MCF 10A (cell line): Measurements from ENCODE around the gene LOXHD1. TPM values are rescaled to one million over a fixed set of nuclear protein-coding genes. Genes with fewer than 3 reads are reported as not detected.

ENCODE experiments used
- BruUV-seq: library from RNA; stranded (reverse); fragments of 400-500 nt; replicated peaks from 2 replicates; lab custom pipeline; 2021; lab: Mats Ljungman, UMichigan
- CTCF ChIA-PET: fragments of 300-600 bp; sonication (Branson Sonifier 250); formaldehyde crosslinking; extraction: SDS; loops from one replicate; lab custom pipeline; 2021; ENCODE audit warnings: antibody characterized with exemption, inconsistent platforms; lab: Yijun Ruan, JAX
- POLR2A ChIA-PET: fragments of 300-600, 350-650 bp; sonication (Branson Sonifier 250); formaldehyde crosslinking; extraction: SDS; loops from one replicate; lab custom pipeline; 2020; ENCODE audit warnings: antibody characterized with exemption, inconsistent platforms; lab: Yijun Ruan, JAX
- DNase-seq: peaks from one replicate; pipeline ENCODE4 v3.0.0-alpha.2; 2018; ENCODE audit not compliant: unreplicated experiment
- H3K27ac Mint-ChIP-seq: one replicate; pipeline ENCODE4 v1.8.0; 2022; ENCODE audit warnings: mild to moderate bottlenecking, low read depth, mixed read lengths; ENCODE audit not compliant: unreplicated experiment
- H3K27me3 Mint-ChIP-seq: one replicate; pipeline ENCODE4 v1.8.0; 2022; ENCODE audit warnings: mixed read lengths; ENCODE audit not compliant: insufficient read depth, unreplicated experiment
- H3K36me3 Mint-ChIP-seq: one replicate; pipeline ENCODE4 v1.8.0; 2022; ENCODE audit warnings: mild to moderate bottlenecking, moderate library complexity, mixed read lengths; ENCODE audit not compliant: insufficient read depth, unreplicated experiment
- H3K4me1 Mint-ChIP-seq: one replicate; pipeline ENCODE4 v1.8.0; 2022; ENCODE audit warnings: mixed read lengths; ENCODE audit not compliant: insufficient read depth, unreplicated experiment
- H3K4me3 Mint-ChIP-seq: one replicate; pipeline ENCODE4 v1.8.0; 2022; ENCODE audit warnings: mild to moderate bottlenecking, moderate library complexity, mixed read lengths; ENCODE audit not compliant: unreplicated experiment
- H3K9me3 Mint-ChIP-seq: one replicate; pipeline ENCODE4 v1.8.0; 2022; ENCODE audit warnings: mixed read lengths; ENCODE audit not compliant: unreplicated experiment
- CTCF ChIP-seq: fragments of 200-600 bp; IDR thresholded peaks from one replicate; pipeline ENCODE4 v1.8.0; 2022; ENCODE audit warnings: antibody characterized with exemption, mild to moderate bottlenecking; ENCODE audit not compliant: unreplicated experiment
- intact Hi-C: fragments of 100-400 bp; cut with micrococcal nuclease; formaldehyde crosslinking; loops from 2 replicates; pipeline ENCODE4 v1.14.1; 2022
- total RNA-seq: library from RNA; stranded (reverse); gene quantifications from 2 replicates; pipeline ENCODE4 v1.2.3, GENCODE V29; 2022

Gene LOXHD1
- total RNA-seq, 1 experiment from 2014 or later = not detected

- H3K27ac Mint-ChIP-seq = no peak overlapping the region
- POLR2A ChIA-PET = no interaction called here
- intact Hi-C loops = no loop called here
- no peaks in the 10 kb centered on the region for H3K4me1 Mint-ChIP-seq
- no peak for DNase-seq
- BruUV-seq = no TSS peak
- no peaks in the 10 kb centered on the region for H3K36me3 Mint-ChIP-seq
- no peaks in the 10 kb centered on the region for H3K9me3 Mint-ChIP-seq
- TF ChIP-seq CTCF = no peak
- H3K27me3 Mint-ChIP-seq = peaks cover 88% of the 10 kb centered on the region
- CTCF ChIA-PET = interaction anchor here (0.6 to 0.7 kb wide), 2 partner anchors 277 to 365 kb away, joined by 3 read pairs; no protein-coding TSS in a partner anchor
- no peak overlapping the region for H3K4me3 Mint-ChIP-seq
Observed at GRCh38 chr18:46510386-46510785, 146.6 kb downstream of the LOXHD1 start.

GRCh38 chr18:46509530-46509929 lies 147.5 kb downstream of the LOXHD1 start:
- Mint-ChIP-seq H3K27me3 (peaks cover 91% of the 10 kb centered on the region), H3K4me1 (no peaks in the 10 kb centered on the region), H3K36me3 (no peaks in the 10 kb centered on the region), H3K9me3 (no peaks in the 10 kb centered on the region), H3K4me3 (no peak overlapping the region), H3K27ac (no peak overlapping the region)
- no peak for DNase-seq
- no peak for TF ChIP-seq CTCF
- POLR2A ChIA-PET = no interaction called here
- intact Hi-C loops = no loop called here
- BruUV-seq = no TSS peak
- CTCF ChIA-PET = no interaction called here

GRCh38 chr18:46506974-46507586 lies 149.9 kb downstream of the LOXHD1 start:
- no peak for TF ChIP-seq CTCF
- BruUV-seq = no TSS peak
- intact Hi-C loops = no loop called here
- Mint-ChIP-seq H3K36me3 (no peaks in the 10 kb centered on the region), H3K27ac (no peak overlapping the region), H3K4me1 (no peaks in the 10 kb centered on the region), H3K27me3 (peaks cover 87% of the 10 kb centered on the region), H3K4me3 (no peak overlapping the region), H3K9me3 (no peaks in the 10 kb centered on the region)
- ChIA-PET CTCF (interaction anchor here (1.5 kb wide), 1 partner anchor 334 kb away, joined by 3 read pairs; a partner anchor contains a TSS), POLR2A (no interaction called here)
- no peak for DNase-seq

- H3K36me3 Mint-ChIP-seq = no peaks in the 10 kb centered on the region
- H3K4me1 Mint-ChIP-seq = no peaks in the 10 kb centered on the region
- intact Hi-C loops = no loop called here
- no peak overlapping the region for H3K4me3 Mint-ChIP-seq
- POLR2A ChIA-PET = no interaction called here
- CTCF ChIA-PET = no interaction called here
- no peaks in the 10 kb centered on the region for H3K9me3 Mint-ChIP-seq
- peak; percentile 43 for DNase-seq
- BruUV-seq = no TSS peak
- peaks cover 57% of the 10 kb centered on the region for H3K27me3 Mint-ChIP-seq
- no peak for TF ChIP-seq CTCF
- H3K27ac Mint-ChIP-seq = no peak overlapping the region
Observed at GRCh38 chr18:46502444-46502843, 154.6 kb downstream of the LOXHD1 start.
